IPS-20b (cell line): ENCODE data around the gene LIPH.
"Not testable (repeated sequence)": the region's sequence is repeated elsewhere in the genome, so short reads cannot be mapped to it uniquely, and the experiment has no call there.

Source experiments
- H3K27ac ChIP-seq: one replicate; pipeline ENCODE4 v1.5.1; 2013; ENCODE audit warnings: low read length
- H3K27me3 ChIP-seq: 2 replicates; pipeline ENCODE4 v1.6.1; 2013; ENCODE audit warnings: mild to moderate bottlenecking, low read length, inconsistent platforms; ENCODE audit not compliant: insufficient read depth
- H3K36me3 ChIP-seq: 2 replicates; pipeline ENCODE4 v1.6.1; 2013; ENCODE audit warnings: low read depth, mild to moderate bottlenecking, inconsistent platforms, low read length, moderate library complexity; ENCODE audit not compliant: insufficient read depth
- H3K4me1 ChIP-seq: 2 replicates; pipeline ENCODE4 v1.6.1; 2013; ENCODE audit warnings: mild to moderate bottlenecking, control low read depth, inconsistent platforms, low read length, moderate library complexity; ENCODE audit not compliant: insufficient read depth
- H3K4me3 ChIP-seq: 2 replicates; pipeline ENCODE4 v1.5.1; 2013; ENCODE audit warnings: mild to moderate bottlenecking, low read length, inconsistent platforms
- H3K9ac ChIP-seq: 2 replicates; pipeline ENCODE4 v1.6.1; 2013; ENCODE audit warnings: low read depth, mild to moderate bottlenecking, inconsistent platforms, low read length, moderate library complexity
- H3K9me3 ChIP-seq: 2 replicates; pipeline ENCODE4 v1.6.1; 2013; ENCODE audit warnings: mild to moderate bottlenecking, low read depth, low read length, inconsistent platforms; ENCODE audit not compliant: insufficient read depth

LIPH gene

DNA sequence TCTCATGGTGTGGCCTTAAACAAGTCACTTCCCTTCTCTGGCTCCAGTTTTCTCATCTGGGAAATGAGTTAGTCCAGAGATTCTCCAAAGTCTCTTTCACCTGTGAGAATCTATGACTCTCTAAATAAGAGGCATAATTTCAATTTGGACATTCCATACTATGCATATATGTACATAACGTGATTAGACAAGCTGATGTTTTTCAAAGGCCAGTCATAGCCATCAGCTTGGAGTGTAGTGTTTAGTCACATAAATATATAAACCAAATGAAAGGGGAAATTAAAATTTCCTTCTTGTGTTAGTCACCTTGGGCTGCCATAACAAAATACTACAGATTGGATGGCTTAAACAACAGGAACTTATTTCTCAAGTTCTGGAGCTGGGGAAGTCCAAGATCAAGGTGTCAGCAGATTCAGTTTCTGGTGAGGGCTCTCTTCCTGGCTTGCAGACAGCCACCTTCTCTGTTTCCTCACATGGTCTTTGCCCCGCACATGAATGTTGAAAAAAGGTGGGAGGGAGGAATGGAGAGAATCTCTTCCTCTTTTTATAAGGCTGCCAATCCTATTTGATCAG lies 72.9 kb downstream of the LIPH start:
- Histone ChIP-seq H3K27me3 (no peaks in the 10 kb centered on the region), H3K36me3 (no peaks in the 10 kb centered on the region), H3K27ac (no peak overlapping the region), H3K9me3 (no peaks in the 10 kb centered on the region), H3K4me1 (no peaks in the 10 kb centered on the region), H3K9ac (no peak overlapping the region), H3K4me3 (no peak overlapping the region)

GRCh38 chr3:185477316-185477715 lies 75.1 kb downstream of the LIPH start:
- Histone ChIP-seq H3K9ac (no peak overlapping the region), H3K36me3 (no peaks in the 10 kb centered on the region), H3K9me3 (no peaks in the 10 kb centered on the region), H3K4me1 (no peaks in the 10 kb centered on the region), H3K27me3 (no peaks in the 10 kb centered on the region), H3K4me3 (no peak overlapping the region), H3K27ac (no peak overlapping the region)

DNA sequence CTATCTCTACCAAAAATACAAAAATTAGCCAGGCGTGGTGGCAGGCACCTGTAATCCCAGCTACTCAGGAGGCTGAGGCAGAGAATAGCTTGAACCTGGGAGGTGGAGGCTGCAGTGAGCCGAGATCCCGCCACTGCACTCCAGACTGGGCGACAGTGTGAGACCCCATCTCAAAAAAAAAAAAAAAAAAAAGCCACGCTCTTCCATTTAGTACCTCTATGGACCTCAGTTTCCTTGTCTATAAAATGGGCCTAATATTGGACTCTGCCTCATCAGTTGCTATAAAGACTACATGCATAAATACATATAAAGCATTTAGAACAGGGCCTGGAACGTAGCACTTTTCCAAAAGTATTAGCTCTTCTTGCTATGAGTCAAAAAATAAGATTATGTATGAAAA lies 77.5 kb downstream of the LIPH start:
- not testable (repeated sequence) for H3K4me1 ChIP-seq, H3K9ac ChIP-seq, H3K9me3 ChIP-seq, H3K36me3 ChIP-seq, H3K27me3 ChIP-seq, H3K27ac ChIP-seq, H3K4me3 ChIP-seq

DNA sequence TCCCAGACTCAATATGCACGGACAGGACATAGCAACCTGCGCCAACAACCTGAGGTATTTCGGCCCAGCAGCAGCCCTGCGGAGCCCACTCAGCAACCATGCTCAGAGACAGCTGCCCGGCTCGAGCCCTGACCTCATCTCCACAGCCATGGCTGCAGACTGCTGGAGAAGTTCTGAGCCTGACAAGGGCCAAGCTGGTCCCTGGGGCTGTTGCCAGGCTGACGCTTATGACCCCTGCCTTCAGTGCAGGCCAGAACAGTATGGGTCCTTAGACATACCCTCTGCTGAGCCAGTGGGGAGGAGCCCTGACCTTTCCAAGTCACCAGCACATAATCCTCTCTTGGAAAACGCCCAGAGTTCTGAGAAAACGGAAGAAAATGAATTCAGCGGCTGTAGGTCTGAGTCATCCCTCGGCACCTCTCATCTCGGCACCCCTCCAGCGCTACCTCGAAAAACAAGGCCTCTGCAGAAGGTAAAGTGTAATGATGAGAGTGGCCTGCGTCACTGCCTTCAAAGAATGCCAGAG lies 79.0 kb downstream of the LIPH start:
- H3K9ac ChIP-seq, result no peak overlapping the region
- H3K27me3 ChIP-seq, result no peaks in the 10 kb centered on the region
- no peaks in the 10 kb centered on the region for H3K36me3 ChIP-seq
- H3K4me1 ChIP-seq, result peaks cover 3% of the 10 kb centered on the region; the same call in 1 of the 2 replicates
- no peak overlapping the region for H3K4me3 ChIP-seq
- no peak overlapping the region for H3K27ac ChIP-seq
- no peaks in the 10 kb centered on the region for H3K9me3 ChIP-seq

GRCh38 chr3:185470323-185470722 lies 82.1 kb downstream of the LIPH start:
- Histone ChIP-seq H3K27ac (no peak overlapping the region), H3K4me1 (peaks cover 3% of the 10 kb centered on the region; the same call in 1 of the 2 replicates), H3K9me3 (no peaks in the 10 kb centered on the region), H3K9ac (no peak overlapping the region), H3K36me3 (no peaks in the 10 kb centered on the region), H3K4me3 (no peak overlapping the region), H3K27me3 (no peaks in the 10 kb centered on the region)

GRCh38 chr3:185469542-185469941 lies 82.8 kb downstream of the LIPH start:
- Histone ChIP-seq H3K4me3 (no peak overlapping the region), H3K9me3 (no peaks in the 10 kb centered on the region), H3K9ac (no peak overlapping the region), H3K4me1 (peaks cover 3% of the 10 kb centered on the region; the same call in 1 of the 2 replicates), H3K27me3 (no peaks in the 10 kb centered on the region), H3K36me3 (no peaks in the 10 kb centered on the region), H3K27ac (no peak overlapping the region)

DNA sequence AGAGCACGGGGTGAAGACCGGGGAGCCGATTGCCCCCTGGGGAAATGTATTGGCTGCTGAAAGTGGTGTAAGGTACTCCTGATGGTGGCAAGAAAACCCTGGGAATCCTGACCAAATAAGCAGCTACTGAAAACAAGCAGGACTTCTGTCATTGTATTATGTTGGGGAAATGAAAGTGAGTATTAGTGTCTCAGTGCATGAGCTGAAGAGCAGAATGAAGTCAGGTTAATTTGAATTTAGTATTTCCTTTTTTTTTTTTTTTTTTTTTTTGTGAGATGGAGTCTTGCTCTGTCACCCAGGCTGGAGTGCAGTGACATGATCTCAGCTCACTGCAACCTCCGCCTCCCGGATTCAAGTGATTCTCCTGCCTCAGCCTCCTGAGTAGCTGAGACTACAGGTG lies 86.3 kb downstream of the LIPH start:
- H3K4me3 ChIP-seq, H3K36me3 ChIP-seq, H3K9me3 ChIP-seq, H3K27ac ChIP-seq, H3K27me3 ChIP-seq, H3K4me1 ChIP-seq, H3K9ac ChIP-seq: not testable (repeated sequence)

DNA sequence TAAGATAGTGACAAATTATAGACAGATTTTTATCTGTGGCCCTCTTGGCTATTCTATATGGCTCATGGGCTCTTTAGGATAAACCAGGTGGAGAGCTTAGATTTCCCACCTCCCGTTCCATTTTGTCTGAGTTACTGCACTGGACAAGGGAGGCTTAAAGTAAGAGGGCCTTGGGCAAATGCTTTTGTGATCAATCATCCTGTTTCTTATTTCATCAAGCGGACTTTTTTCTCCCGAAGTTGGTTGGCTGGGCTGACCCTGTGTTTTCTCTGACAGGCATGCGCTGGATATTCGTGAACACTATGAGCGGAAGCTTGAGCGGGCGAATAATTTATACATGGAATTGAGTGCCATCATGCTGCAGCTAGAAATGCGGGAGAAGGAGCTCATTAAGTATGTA lies 86.9 kb downstream of the LIPH start:
- no peaks in the 10 kb centered on the region for H3K36me3 ChIP-seq
- H3K27me3 ChIP-seq, result no peaks in the 10 kb centered on the region
- no peaks in the 10 kb centered on the region for H3K9me3 ChIP-seq
- no peak overlapping the region for H3K9ac ChIP-seq
- H3K4me1 ChIP-seq, result peaks cover 3% of the 10 kb centered on the region; the same call in 1 of the 2 replicates
- no peak overlapping the region for H3K4me3 ChIP-seq
- no peak overlapping the region for H3K27ac ChIP-seq

- Histone ChIP-seq H3K9me3 (no peaks in the 10 kb centered on the region), H3K27me3 (no peaks in the 10 kb centered on the region), H3K27ac (no peak overlapping the region)
Measured at GRCh38 chr3:185460719-185461350, 91.6 kb downstream of the LIPH start.

GRCh38 chr3:185460309-185460708 lies 92.1 kb downstream of the LIPH start:
- H3K9me3 ChIP-seq, result no peaks in the 10 kb centered on the region
- no peaks in the 10 kb centered on the region for H3K27me3 ChIP-seq
- no peaks in the 10 kb centered on the region for H3K36me3 ChIP-seq
- no peak overlapping the region for H3K9ac ChIP-seq
- no peak overlapping the region for H3K4me3 ChIP-seq
- H3K4me1 ChIP-seq, result no peaks in the 10 kb centered on the region
- no peak overlapping the region for H3K27ac ChIP-seq

More at GRCh38 chr3:185460719-185461350, 91.6 kb downstream of the LIPH start:
- Histone ChIP-seq H3K9ac (no peak overlapping the region), H3K4me1 (no peaks in the 10 kb centered on the region), H3K4me3 (no peak overlapping the region), H3K36me3 (no peaks in the 10 kb centered on the region)

DNA sequence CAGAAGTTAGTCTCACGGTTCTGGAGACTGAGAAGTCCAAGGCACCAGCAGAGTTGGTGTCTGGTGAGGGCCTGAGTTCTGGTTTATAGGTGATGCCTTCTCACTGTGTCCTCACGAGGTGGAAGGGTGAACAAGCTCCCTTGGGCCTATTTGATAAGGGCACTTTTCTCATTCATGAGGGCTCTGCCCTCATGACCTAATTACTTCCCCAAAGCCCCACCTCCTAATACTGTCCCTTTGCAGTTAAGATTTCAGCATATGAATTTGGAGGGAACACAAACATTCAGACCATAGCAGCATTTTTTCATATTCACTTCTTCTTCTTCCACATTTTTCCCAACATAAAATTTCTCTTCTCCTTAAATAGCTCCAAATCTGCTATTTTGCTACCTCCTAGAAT lies 95.0 kb downstream of the LIPH start:
- H3K36me3 ChIP-seq, result no peaks in the 10 kb centered on the region
- H3K9ac ChIP-seq, result no peak overlapping the region
- no peaks in the 10 kb centered on the region for H3K4me1 ChIP-seq
- no peaks in the 10 kb centered on the region for H3K27me3 ChIP-seq
- H3K27ac ChIP-seq, result no peak overlapping the region
- no peaks in the 10 kb centered on the region for H3K9me3 ChIP-seq
- H3K4me3 ChIP-seq, result no peak overlapping the region
